T47D (cell line): Measurements from ENCODE around the gene SLC66A1.

ENCODE experiments used
- DNase-seq, 2 experiments: peaks; one replicate each; pipeline versions ENCODE4 v3.0.0 to v3.0.0-alpha.2; 2011 to 2012; ENCODE audit warnings: low read depth in 1 of 2, low spot score in 1 of 2
- JUND ChIP-seq: IDR thresholded peaks from 2 replicates; pipeline ENCODE4 v1.6.1; 2012; ENCODE audit warnings: low read depth
- in situ Hi-C: cut with HindIII; loops from 2 replicates; pipeline ENCODE4 v1.10.0; 2016; ENCODE audit warnings: low sequenced_read_pairs, low pct_unique_long_range_greater_than_20kb

The SLC66A1 gene

GRCh38 chr1:19368964-19369363 is 56.8 kb downstream of the SLC66A1 start:
- in situ Hi-C loops: no loop called here

GRCh38 chr1:19369396-19370090 is 57.4 kb downstream of the SLC66A1 start:
- TF ChIP-seq JUND: no peak
- no peak for DNase-seq
- in situ Hi-C loops: no loop called here

More at GRCh38 chr1:19368964-19369363, 56.8 kb downstream of the SLC66A1 start:
- TF ChIP-seq JUND: no peak
- no peak for DNase-seq

- DNase-seq: no peak
- no peak for TF ChIP-seq JUND
- in situ Hi-C loops: no loop called here
Measured at GRCh38 chr1:19370453-19371170, 58.5 kb downstream of the SLC66A1 start.

GRCh38 chr1:19371226-19372135 is 59.4 kb downstream of the SLC66A1 start:
- in situ Hi-C loops: no loop called here
- TF ChIP-seq JUND: no peak

GRCh38 chr1:19372136-19372514 is 60.0 kb downstream of the SLC66A1 start:
- in situ Hi-C loops: no loop called here
- TF ChIP-seq JUND: no peak

More at GRCh38 chr1:19371226-19372135, 59.4 kb downstream of the SLC66A1 start:
- no peak for DNase-seq

GRCh38 chr1:19372602-19373001 is 60.5 kb downstream of the SLC66A1 start:
- TF ChIP-seq JUND: no peak
- in situ Hi-C loops: no loop called here
- no peak for DNase-seq

More at GRCh38 chr1:19372136-19372514, 60.0 kb downstream of the SLC66A1 start:
- no peak for DNase-seq

GRCh38 chr1:19373211-19374082 is 61.3 kb downstream of the SLC66A1 start:
- no peak for TF ChIP-seq JUND
- DNase-seq: no peak
- in situ Hi-C loops: no loop called here

GRCh38 chr1:19374083-19374801 is 62.1 kb downstream of the SLC66A1 start:
- no peak for DNase-seq
- in situ Hi-C loops: no loop called here

GRCh38 chr1:19374926-19375325 is 62.8 kb downstream of the SLC66A1 start:
- no peak for TF ChIP-seq JUND
- in situ Hi-C loops: no loop called here
- no peak for DNase-seq

More at GRCh38 chr1:19374083-19374801, 62.1 kb downstream of the SLC66A1 start:
- no peak for TF ChIP-seq JUND

- in situ Hi-C loops: no loop called here
- no peak for DNase-seq
- no peak for TF ChIP-seq JUND
Measured at GRCh38 chr1:19375631-19376400, 63.7 kb downstream of the SLC66A1 start.
